SK-N-MC (cell line): ENCODE data around the gene DYRK4.

ENCODE experiments used
- EZH2 ChIP-seq: fragments of 200-600 bp; sonication (generic); IDR thresholded peaks from one replicate; pipeline ENCODE4 v1.6.1; 2017; ENCODE audit warnings: antibody characterized with exemption
- FOXP2 ChIP-seq: optimal IDR thresholded peaks from 2 replicates; pipeline ENCODE3; 2011; ENCODE audit warnings: mild to moderate bottlenecking, moderate library complexity; ENCODE audit not compliant: insufficient read depth; ENCODE audit errors: extremely low read length, control extremely low read depth
- POLR2AphosphoS5 ChIP-seq: IDR thresholded peaks from 2 replicates; pipeline ENCODE4 v1.6.1; 2012; ENCODE audit warnings: mild to moderate bottlenecking, low read depth, low read length, borderline replicate concordance

DNA sequence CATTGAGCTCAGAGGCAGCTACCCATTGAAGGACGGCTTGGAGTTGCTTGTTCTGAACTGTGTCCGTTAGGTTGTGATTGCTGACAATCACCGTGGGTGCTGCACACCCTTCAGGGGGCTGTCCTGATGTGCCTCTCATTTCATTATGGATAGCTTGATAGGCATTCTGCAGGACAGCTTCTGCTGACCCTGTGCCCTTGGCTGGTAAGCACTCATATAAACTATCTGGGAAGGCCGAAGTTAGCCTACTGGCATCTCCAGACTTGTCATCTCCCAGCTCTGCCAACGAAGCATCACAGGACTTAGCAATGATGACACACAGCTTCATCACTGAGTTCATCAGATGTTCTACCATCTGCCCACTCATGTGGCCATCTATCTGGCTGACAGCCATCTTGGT, 64.5 kb downstream of the DYRK4 start:
- TF ChIP-seq EZH2 (no peak), POLR2AphosphoS5 (no peak), FOXP2 (no peak)
